ENCODE data around the gene CYB561D2.

- TF ChIP-seq CTCF (IDR thresholded peaks at IDR 0.05) (no peak), POLR2A (IDR thresholded peaks at IDR 0.05) (no peak), POLR2AphosphoS5 (IDR thresholded peaks at IDR 0.05) (no peak)
Observed at GRCh38 chr3:50395070-50395860, 44.6 kb downstream of the CYB561D2 start.

Measured in breast epithelium (tissue), 3 donors.